Measurements from ENCODE around the gene TMEM179. TPM values are rescaled to one million over a fixed set of nuclear protein-coding genes. Genes with fewer than 3 reads are reported as not detected.

TMEM179 gene
- total and polyA plus RNA-seq, 2 donors (not counting 3 experiments of a cell fraction or from before 2014, with no cell fraction given): 0.14 TPM; not detected in 1

DNA sequence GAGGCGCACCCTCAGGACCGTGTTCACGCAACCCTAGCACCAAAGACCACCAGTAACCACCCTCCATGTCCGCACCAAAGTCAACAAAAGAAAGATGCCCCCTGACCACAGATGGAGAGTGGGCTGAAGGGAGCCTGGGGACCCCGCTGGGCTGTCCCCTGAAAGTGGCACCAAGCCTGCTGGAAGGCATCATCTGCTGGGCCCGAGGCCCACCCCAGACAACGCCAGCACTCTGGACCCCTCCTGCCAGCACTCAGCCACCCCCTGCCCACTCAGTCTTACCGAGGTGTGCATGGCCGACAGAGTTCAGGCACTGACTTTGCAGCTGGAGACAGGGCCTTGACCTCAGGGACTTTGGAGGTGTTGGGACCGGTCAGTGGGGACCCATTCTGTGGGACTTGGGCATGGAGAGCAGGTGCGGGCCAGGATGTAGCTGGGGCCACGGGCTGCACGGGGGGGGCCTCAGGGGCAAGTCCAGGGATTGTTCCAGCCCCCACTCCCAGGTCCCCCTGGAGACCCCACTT, 34.4 kb upstream of the TMEM179 start:
- intact Hi-C loops (cut with micrococcal nuclease) (no loop called here), dilution Hi-C loops (cut with MboI; ENCODE audit: extremely low pct_ligation_motif_present, low sequenced_read_pairs) (no loop called here)
- Histone ChIP-seq H4K20me1 (replicated peaks; ENCODE audit: control insufficient read depth, extremely low read depth, insufficient read depth, low read length) (no peaks in the 10 kb centered on the region), H3K9me3 (replicated peaks; ENCODE audit: control insufficient read depth, insufficient read depth, low read length) (no peaks in the 10 kb centered on the region), H3K9me1 (replicated peaks; ENCODE audit: control insufficient read depth, extremely low read depth, insufficient read depth, low read length) (no peaks in the 10 kb centered on the region), H3K4me2 (ENCODE audit: insufficient read depth, low read length) (no peak overlapping the region), H3K4me3 (replicated peaks in 1 of 3; ENCODE audit: insufficient read depth in 1 of 3, low read depth in 1 of 3, low read length in 3 of 3) (no peak overlapping the region), H3K4me1 (ENCODE audit: control insufficient read depth, extremely low read depth, insufficient read depth, low read length) (no peaks in the 10 kb centered on the region), H3K9ac (replicated peaks; ENCODE audit: extremely low read depth, insufficient read depth, low read length) (no peak overlapping the region), H3K27me3 (ENCODE audit: control insufficient read depth in 2 of 2, insufficient read depth in 2 of 2, low read length in 2 of 2) (no peaks in the 10 kb centered on the region), H3K79me2 (ENCODE audit: control insufficient read depth, insufficient read depth, low read length) (no peaks in the 10 kb centered on the region), H3K36me3 (ENCODE audit: control insufficient read depth in 2 of 2, extremely low read depth in 1 of 2, insufficient read depth in 2 of 2, low read length in 2 of 2) (no peaks in the 10 kb centered on the region), H2AFZ (ENCODE audit: low read depth, low read length) (no peak overlapping the region), H3K27ac (ENCODE audit: insufficient read depth, low read depth, low read length) (no peak overlapping the region)
- no TSS peak for BruUV-seq (replicated peaks)
- POLR2A ChIA-PET: no interaction called here
- FAIRE-seq (no peak), DNase-seq (ENCODE audit: low read depth, low spot score) (no peak)
- TF ChIP-seq GATA2 (IDR thresholded peaks at IDR 0.05; ENCODE audit: insufficient read depth, insufficient read length, low read depth, low read length) (no peak), FOS (IDR thresholded peaks at IDR 0.05; ENCODE audit: borderline replicate concordance, insufficient read depth, low read length) (no peak)
- CTCF ChIA-PET: interaction anchor here (1.9 kb wide), 1 partner anchor 561 kb away, joined by 22 read pairs; no protein-coding TSS in a partner anchor

DNA sequence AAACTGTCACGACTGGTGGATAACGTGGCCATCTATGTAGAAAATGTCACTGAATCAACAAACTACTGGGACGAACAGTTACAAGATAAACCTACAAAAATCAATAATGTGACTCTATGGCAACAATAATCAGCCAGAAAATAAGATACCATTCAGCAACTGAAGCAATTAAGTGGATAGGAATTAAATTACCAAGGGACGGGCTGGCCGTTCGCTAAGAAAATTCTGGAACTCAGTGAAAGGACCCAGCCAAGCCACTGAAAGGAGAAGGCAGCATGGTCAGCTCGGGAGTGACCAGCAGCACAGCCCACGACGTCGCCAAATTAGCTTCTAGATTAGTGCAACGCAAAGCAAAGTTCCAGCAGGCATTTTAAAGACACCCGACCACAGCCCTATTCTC, 33.6 kb upstream of the TMEM179 start:
- FAIRE-seq (no peak), DNase-seq (ENCODE audit: low read depth, low spot score) (no peak)
- Histone ChIP-seq H3K9me1 (replicated peaks; ENCODE audit: control insufficient read depth, extremely low read depth, insufficient read depth, low read length) (no peaks in the 10 kb centered on the region), H3K79me2 (ENCODE audit: control insufficient read depth, insufficient read depth, low read length) (no peaks in the 10 kb centered on the region), H3K9me3 (replicated peaks; ENCODE audit: control insufficient read depth, insufficient read depth, low read length) (no peaks in the 10 kb centered on the region), H3K4me3 (replicated peaks in 1 of 3; ENCODE audit: insufficient read depth in 1 of 3, low read depth in 1 of 3, low read length in 3 of 3) (no peak overlapping the region), H4K20me1 (replicated peaks; ENCODE audit: control insufficient read depth, extremely low read depth, insufficient read depth, low read length) (no peaks in the 10 kb centered on the region), H3K27ac (ENCODE audit: insufficient read depth, low read depth, low read length) (no peak overlapping the region), H3K4me2 (ENCODE audit: insufficient read depth, low read length) (no peak overlapping the region), H3K4me1 (ENCODE audit: control insufficient read depth, extremely low read depth, insufficient read depth, low read length) (no peaks in the 10 kb centered on the region), H3K27me3 (ENCODE audit: control insufficient read depth in 2 of 2, insufficient read depth in 2 of 2, low read length in 2 of 2) (no peaks in the 10 kb centered on the region), H3K36me3 (ENCODE audit: control insufficient read depth in 2 of 2, extremely low read depth in 1 of 2, insufficient read depth in 2 of 2, low read length in 2 of 2) (no peaks in the 10 kb centered on the region), H2AFZ (ENCODE audit: low read depth, low read length) (no peak overlapping the region), H3K9ac (replicated peaks; ENCODE audit: extremely low read depth, insufficient read depth, low read length) (no peak overlapping the region)
- dilution Hi-C loops (cut with MboI; ENCODE audit: extremely low pct_ligation_motif_present, low sequenced_read_pairs) (no loop called here), intact Hi-C loops (cut with micrococcal nuclease) (no loop called here)
- TF ChIP-seq JUN (IDR thresholded peaks at IDR 0.05; ENCODE audit: borderline replicate concordance, insufficient read depth, insufficient read length, low read depth) (no peak), POLR2A (IDR thresholded peaks at IDR 0.05; ENCODE audit: low read depth, low read length) (no peak)
- POLR2A ChIA-PET: no interaction called here
- CTCF ChIA-PET: interaction anchor here (1.4 kb wide), 1 partner anchor 560 kb away, joined by 5 read pairs; no protein-coding TSS in a partner anchor
- BruUV-seq (replicated peaks): no TSS peak

Data from endothelial cell of umbilical vein (primary cell).